ENCODE measurements around the gene UBAC2. TPM values are rescaled to one million over a fixed set of nuclear protein-coding genes. Genes with fewer than 3 reads are reported as not detected.

The UBAC2 gene
- total RNA-seq, 2 donors from 2014 or later, result 76.7 to 80.3 TPM

DNA sequence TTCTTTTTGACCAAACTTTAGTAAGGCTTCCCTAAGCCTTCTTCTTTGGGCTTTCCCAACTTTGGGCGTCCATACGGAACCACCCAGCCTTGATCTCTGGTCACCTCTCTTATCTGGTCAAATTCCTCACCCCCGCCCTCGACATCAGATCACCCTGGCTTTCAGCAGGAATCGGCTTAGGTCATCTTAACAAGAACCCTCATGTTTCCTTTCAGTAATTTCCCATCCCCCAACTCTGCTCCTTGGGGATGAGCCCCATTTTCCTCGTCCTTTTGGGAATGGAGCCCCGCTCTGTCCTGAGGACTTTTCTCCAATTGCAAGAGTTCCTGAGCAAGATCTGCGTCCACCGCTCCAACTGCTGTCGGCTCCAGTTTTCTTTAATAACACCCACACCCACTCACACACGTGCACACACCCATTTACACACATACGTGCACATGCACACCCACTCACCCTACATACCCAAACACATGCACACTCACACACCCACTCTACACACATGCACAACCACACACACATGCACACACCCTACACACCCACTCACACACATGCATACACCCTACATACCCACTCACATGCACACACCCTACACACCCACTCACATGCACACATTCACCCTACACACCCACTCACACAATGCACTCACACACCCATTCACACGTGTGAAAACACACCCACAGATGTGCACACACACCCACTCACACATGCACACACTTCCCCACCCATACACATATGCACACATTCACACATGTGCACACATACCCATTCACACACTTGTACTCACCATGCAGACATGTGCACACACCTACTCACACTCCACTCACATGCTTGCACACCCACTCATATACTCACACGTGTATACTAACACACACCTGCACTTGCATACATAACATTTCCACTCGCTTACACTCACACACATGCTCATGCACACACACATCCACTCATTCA is 213.7 kb downstream of the UBAC2 start:
- ATAC-seq (replicated peaks in 1 of 2) (no peak), DNase-seq (no peak)
- peaks cover 35% of the 10 kb centered on the region for H3K4me1 Mint-ChIP-seq (ENCODE audit: low read depth)
- no peaks in the 10 kb centered on the region for H3K27me3 Mint-ChIP-seq (ENCODE audit: low read depth)
- no peak overlapping the region for H3K27ac Mint-ChIP-seq
- peaks cover 8 to 11% of the 10 kb centered on the region in 2 donors for H3K36me3 Mint-ChIP-seq (ENCODE audit: insufficient read depth in 2 of 2)
- peaks cover 3 to 5% of the 10 kb centered on the region in 2 donors for H3K9me3 Mint-ChIP-seq
- H3K4me3 Mint-ChIP-seq, result no peak overlapping the region

DNA sequence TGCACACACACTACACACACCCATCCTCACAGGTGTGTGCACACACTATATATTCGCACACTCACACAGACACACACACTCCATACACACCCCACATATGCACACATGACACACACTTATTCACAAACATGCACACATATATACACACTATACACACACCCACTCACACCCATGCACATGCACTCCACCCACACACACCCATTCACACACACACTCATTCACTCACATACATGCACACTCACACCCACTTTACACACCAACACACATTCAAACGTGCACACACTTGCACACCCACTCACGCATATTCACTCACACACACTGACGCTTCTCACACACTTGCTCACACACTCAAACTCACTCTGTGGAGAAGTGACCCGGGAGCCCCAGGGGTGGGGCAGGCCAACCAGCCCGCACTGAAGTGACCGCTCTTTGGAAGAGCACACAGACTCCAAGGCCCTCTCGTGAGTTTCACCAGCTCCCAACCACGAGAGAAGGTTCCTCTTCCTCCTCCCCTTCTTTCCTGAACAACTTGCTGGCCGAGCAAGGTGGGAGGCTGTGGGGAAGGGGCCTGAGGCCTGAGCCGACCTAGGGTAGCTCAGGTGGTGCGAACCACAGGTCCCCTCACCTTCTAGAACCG is 214.5 kb downstream of the UBAC2 start:
- Mint-ChIP-seq H3K9me3 (peaks cover 3 to 5% of the 10 kb centered on the region in 2 donors), H3K4me1 (ENCODE audit: low read depth) (peaks cover 43% of the 10 kb centered on the region), H3K4me3 (no peak overlapping the region), H3K27me3 (ENCODE audit: low read depth) (no peaks in the 10 kb centered on the region), H3K27ac (no peak overlapping the region), H3K36me3 (ENCODE audit: insufficient read depth in 2 of 2) (peaks cover 8 to 11% of the 10 kb centered on the region in 2 donors)
- ATAC-seq (replicated peaks in 1 of 2) (no peak), DNase-seq (no peak)

DNA sequence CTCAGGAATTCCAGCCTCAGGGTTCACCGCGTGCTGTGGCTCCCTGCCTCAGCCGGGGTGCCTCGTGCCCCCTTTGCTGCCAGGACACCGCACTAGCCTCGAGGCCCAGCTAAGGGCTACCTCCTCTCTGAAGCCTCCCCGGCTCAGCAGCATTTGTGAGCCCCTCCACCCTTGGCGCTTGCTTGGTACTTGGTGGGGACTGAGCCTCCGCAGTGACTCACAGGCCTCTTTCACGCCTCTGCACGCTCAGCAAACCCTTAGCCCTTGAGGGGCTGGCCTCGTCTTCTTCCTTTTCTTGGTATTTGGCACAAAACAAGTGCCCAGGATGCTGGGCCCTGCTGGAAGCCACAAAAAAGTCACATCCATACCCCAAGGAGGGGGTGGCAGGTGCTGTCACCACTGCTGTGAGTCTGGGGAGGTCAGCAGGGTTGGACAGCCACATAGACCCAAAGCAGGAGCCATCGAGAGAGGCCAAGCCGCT is 215.2 kb downstream of the UBAC2 start:
- DNase-seq (peak; percentile 51 to 83), ATAC-seq (replicated peaks in 1 of 2) (peak; percentile 55 to 76)
- Mint-ChIP-seq H3K27me3 (ENCODE audit: low read depth) (no peaks in the 10 kb centered on the region), H3K4me3 (no peak overlapping the region), H3K9me3 (peaks cover 3 to 5% of the 10 kb centered on the region in 2 donors), H3K4me1 (ENCODE audit: low read depth) (peaks cover 50% of the 10 kb centered on the region), H3K27ac (peak overlapping the region; percentile 73), H3K36me3 (ENCODE audit: insufficient read depth in 2 of 2) (peaks cover 8 to 11% of the 10 kb centered on the region in 2 donors)

DNA sequence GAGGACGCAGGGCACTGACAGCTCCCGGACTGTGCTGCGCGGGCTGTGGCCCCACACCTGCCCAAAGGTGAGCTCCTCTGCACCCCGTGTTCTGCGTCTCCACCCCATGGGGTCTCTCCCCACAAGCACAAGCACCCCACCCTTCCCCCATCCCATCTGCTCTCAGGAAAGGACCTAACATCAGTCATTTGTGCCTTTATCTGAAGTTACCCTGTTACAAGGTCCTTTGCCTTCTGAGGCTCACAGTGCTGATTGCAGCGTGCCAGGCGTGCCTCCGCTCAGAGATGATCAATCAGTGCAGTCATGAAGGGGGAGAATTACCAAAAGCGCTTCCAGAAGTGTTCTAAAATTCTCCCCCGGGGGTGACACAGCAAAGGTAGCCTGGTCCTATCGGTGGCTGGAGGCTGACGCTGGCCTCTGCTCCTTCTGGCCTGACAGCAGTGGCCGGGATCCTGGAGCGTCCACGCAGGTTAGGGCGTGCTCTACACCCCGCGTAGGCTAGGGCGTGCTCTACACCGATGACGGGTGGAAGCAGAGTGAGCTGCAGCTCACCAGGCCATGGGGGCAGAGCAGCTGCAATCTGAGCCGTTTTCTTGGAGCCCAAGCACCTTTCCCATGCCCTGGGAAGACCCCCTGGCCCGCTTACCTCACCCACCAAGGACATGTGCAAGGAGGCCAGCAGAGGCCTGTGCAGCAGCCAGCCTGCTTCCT is 215.9 kb downstream of the UBAC2 start:
- peaks cover 3 to 5% of the 10 kb centered on the region in 2 donors for H3K9me3 Mint-ChIP-seq

DNA sequence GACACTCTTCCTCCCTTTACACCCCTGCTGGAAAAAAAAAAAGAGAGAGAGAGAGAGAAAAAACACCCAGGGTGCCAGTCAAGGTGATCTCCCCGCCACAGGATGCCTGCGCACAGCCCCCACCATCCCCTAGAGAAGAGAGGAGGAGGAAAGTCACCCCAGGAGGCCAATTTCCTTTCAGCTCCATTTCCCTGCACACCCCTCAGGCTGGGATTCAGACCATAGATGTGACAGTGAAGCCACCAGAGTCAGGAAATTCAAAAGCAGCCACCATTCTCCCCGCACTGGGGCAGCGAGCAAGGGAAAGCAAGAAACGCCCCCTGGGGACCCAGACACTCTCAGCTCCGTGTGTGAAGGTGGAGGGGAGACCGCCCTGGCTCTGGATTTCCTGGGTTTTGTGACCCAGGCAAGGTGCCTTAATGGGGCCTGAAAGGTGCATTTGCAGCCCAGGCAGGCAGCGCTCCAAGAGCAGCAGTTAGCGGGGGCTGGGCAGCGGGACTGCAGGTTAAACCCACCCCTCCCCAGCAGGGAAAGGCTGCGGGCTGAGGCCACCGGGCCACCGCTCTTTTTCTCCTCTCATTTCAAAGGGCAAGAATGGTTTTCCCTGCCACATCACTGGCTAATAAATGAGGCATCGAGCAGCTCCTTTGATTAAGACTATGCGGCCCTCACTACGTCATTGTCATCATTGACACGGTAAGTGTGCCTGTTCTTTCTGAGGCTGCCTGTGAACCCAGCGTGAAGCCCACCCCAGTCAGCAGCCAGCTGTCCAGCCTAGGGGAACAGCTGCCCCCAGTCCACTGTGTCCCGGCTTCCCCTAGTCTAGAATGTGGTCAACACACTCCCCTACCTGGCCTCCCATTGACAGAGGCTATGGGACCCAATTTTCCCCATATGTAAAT is 216.8 kb downstream of the UBAC2 start:
- H3K36me3 Mint-ChIP-seq (ENCODE audit: insufficient read depth in 2 of 2), result peaks cover 1 to 4% of the 10 kb centered on the region in 2 donors
- H3K27ac Mint-ChIP-seq, result peak overlapping the region; percentile 55
- no peak for ATAC-seq (replicated peaks in 1 of 2)
- no peak overlapping the region for H3K4me3 Mint-ChIP-seq
- H3K4me1 Mint-ChIP-seq (ENCODE audit: low read depth), result peaks cover 66% of the 10 kb centered on the region
- H3K27me3 Mint-ChIP-seq (ENCODE audit: low read depth), result no peaks in the 10 kb centered on the region
- no peaks in the 10 kb centered on the region for H3K9me3 Mint-ChIP-seq
- DNase-seq, result no peak

More for the DNA sequence above, 215.9 kb downstream of the UBAC2 start:
- H3K4me1 Mint-ChIP-seq (ENCODE audit: low read depth), result peaks cover 57% of the 10 kb centered on the region
- ATAC-seq (replicated peaks in 1 of 2), result peak; percentile 16 to 36
- no peaks in the 10 kb centered on the region for H3K27me3 Mint-ChIP-seq (ENCODE audit: low read depth)
- peak overlapping the region; percentile 73 for H3K27ac Mint-ChIP-seq
- no peak overlapping the region for H3K4me3 Mint-ChIP-seq
- peak in 1 of 2 donors; percentile 44 for DNase-seq
- H3K36me3 Mint-ChIP-seq (ENCODE audit: insufficient read depth in 2 of 2), result peaks cover 9 to 11% of the 10 kb centered on the region in 2 donors

DNA sequence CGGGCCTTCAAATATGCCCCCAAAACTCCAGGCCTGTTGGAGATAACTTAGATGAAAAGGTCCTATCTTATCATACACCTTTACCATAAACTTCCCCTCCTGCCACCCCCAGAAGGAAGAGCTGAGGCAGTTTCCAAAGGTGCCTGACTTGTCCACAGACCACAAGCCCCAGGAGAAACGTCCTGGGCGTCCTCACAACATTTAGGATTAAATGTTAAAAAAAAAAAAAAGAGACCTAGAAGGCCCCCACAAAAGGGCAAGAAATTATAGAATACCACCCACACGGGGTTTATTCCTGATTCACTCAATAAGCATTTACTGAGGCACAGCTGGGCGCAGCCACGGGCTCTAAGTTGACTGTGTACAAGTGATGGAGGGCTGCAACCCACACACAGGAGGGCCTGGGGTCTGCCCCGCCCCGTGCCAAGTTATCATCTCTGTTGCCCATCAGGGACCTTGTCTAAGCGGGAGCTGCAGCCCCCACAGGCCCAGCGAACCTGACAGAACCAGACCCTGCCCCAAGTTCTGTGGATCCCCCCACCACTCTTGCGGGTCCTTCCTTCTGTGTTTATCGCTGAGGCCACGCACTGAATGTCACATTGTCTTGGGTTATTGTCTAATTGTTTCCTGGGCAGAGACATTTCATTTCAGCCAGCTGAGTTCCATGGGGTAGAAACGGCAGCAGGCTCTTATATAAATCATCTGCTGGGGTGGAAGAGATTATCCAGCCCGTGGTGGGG is 217.6 kb downstream of the UBAC2 start:
- DNase-seq (peak in 1 of 2 donors; percentile 44), ATAC-seq (replicated peaks in 1 of 2) (no peak)
- Mint-ChIP-seq H3K4me3 (no peak overlapping the region), H3K9me3 (no peaks in the 10 kb centered on the region), H3K27me3 (ENCODE audit: low read depth) (no peaks in the 10 kb centered on the region), H3K27ac (peak overlapping the region; percentile 29), H3K36me3 (ENCODE audit: insufficient read depth in 2 of 2) (peaks cover 1 to 4% of the 10 kb centered on the region in 2 donors), H3K4me1 (ENCODE audit: low read depth) (peaks cover 74% of the 10 kb centered on the region)

DNA sequence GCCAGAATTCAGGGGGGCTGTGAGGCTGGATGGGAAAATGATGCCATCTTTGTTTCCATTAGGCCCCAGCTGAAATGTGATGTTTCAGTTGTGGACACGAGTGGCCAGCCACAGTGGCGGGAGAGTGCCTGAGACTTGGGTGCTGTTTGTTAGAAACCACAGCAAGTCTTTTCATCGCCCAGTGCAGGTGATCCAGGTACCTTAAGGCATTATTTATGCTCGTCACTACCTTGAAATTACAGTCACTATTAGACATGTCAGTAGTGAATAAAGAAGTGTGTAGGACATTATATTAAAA is 218.1 kb downstream of the UBAC2 start:
- no peak for DNase-seq
- Mint-ChIP-seq H3K27ac (no peak overlapping the region), H3K4me3 (no peak overlapping the region), H3K27me3 (ENCODE audit: low read depth) (no peaks in the 10 kb centered on the region), H3K4me1 (ENCODE audit: low read depth) (peaks cover 79% of the 10 kb centered on the region), H3K9me3 (no peaks in the 10 kb centered on the region), H3K36me3 (ENCODE audit: insufficient read depth in 2 of 2) (peaks cover 1 to 4% of the 10 kb centered on the region in 2 donors)
- no peak for ATAC-seq (replicated peaks in 1 of 2)

DNA sequence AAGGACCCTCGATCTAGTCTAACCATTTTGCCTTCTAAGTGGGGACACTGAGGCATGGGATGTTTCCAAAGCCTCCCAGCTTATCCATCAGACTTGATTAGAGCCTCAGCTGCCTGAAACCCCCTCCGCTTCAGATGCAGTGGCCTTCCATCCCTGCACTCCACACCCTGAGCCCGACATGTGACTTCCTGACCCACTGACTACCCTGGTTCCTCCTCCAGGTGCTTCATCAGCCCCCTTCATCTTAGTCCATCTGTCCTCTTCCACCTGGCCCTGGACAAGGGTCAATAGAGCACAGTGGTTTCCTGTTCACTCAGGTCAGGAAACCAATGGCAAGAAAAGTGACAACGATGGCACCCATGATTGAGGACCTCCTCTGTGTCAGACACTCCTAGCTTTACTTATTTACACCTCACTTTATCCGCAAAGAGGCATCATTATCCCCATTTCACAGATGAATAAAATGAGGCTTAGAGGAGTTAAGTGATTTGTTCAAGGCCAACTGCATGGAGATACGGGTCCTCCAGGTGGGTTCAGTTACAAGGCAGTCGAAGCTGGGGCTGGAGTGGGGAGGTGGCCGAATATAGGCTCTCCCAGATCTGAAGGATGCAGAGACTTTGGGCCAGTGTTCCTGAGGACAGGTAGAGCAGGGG is 219.1 kb downstream of the UBAC2 start:
- peak overlapping the region; percentile 80 to 83 for H3K4me3 Mint-ChIP-seq

DNA sequence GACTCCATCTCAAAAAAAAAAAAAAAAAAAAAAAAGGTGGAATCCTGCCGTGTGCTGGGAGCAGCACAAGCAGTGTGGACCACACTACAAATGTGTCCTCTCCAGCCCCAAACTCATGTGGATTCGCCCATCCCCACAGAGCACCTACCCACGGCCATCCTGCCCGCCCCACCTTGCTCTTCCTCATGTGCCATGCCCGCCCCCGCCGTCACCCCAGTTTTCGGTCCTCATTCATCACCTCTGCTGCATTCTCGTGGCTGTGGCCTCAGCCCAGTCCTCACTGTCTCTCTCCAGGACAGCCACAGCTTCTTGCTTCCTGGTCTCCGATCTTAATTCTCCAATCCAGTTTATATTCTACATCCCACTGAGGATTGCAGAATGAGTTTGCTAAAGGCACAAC is 220.6 kb downstream of the UBAC2 start:
- no peak for DNase-seq
- peak overlapping the region; percentile 24 for H3K27ac Mint-ChIP-seq

More for the DNA sequence above, 219.1 kb downstream of the UBAC2 start:
- Mint-ChIP-seq H3K36me3 (ENCODE audit: insufficient read depth in 2 of 2) (peaks cover 1 to 4% of the 10 kb centered on the region in 2 donors), H3K4me1 (ENCODE audit: low read depth) (peaks cover 88% of the 10 kb centered on the region), H3K9me3 (no peaks in the 10 kb centered on the region), H3K27ac (no peak overlapping the region), H3K27me3 (ENCODE audit: low read depth) (no peaks in the 10 kb centered on the region)
- ATAC-seq (replicated peaks in 1 of 2) (no peak), DNase-seq (no peak)

DNA sequence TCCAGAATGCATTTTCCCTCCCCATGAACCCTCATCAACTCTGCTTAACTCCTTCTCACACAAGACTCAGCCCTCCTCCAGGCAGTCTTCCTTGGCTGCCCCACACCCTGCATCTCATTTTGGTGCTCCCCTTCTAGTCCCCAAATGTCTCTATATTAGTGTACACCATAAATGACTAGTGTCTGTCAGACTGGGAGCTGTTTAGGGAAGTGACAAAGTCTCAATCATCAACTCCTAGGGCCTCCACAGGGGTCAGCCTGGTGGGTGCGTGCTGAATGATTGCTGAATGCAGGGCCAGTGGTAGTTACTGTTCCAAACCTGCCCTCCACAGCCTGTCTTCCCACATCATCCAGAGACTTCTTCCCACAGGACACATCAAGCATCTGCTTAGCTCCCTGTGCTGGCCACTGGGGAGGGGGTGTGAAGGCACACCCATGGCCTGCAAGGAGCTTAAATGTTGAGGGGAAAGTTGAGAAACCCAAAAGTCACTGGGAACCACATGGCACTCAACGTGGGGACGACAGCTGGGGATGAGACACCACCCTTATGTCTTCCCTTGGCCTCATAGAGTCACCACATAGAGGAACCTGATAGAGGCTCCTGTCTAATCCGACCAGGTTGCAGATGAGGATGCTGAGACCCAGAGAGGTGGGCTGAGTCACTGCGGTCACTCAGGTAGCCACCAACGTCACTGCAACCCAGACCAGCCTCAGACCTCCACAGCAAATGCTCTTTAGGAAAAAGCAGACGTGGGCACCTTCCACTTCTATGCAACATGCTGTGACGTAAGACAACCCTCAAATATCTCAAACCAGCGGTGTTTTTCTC is 221.3 kb downstream of the UBAC2 start:
- Mint-ChIP-seq H3K36me3 (ENCODE audit: insufficient read depth in 2 of 2) (peaks cover 0 to 1% of the 10 kb centered on the region in 2 donors), H3K27ac (peak overlapping the region; percentile 62), H3K27me3 (ENCODE audit: low read depth) (no peaks in the 10 kb centered on the region), H3K4me3 (peak overlapping the region; percentile 65 to 80), H3K4me1 (ENCODE audit: low read depth) (peaks cover 93% of the 10 kb centered on the region), H3K9me3 (no peaks in the 10 kb centered on the region)
- ATAC-seq (replicated peaks in 1 of 2) (peak; percentile 66 to 71), DNase-seq (peak; percentile 46 to 56)

More for the DNA sequence above, 220.6 kb downstream of the UBAC2 start:
- ATAC-seq (replicated peaks in 1 of 2), result no peak
- Mint-ChIP-seq H3K9me3 (no peaks in the 10 kb centered on the region), H3K27me3 (ENCODE audit: low read depth) (no peaks in the 10 kb centered on the region), H3K4me1 (ENCODE audit: low read depth) (peaks cover 96% of the 10 kb centered on the region), H3K36me3 (ENCODE audit: insufficient read depth in 2 of 2) (peaks cover 0 to 1% of the 10 kb centered on the region in 2 donors), H3K4me3 (peak overlapping the region; percentile 65 to 80)
